A673 (cell line): Measurements from ENCODE around the gene RAPGEF5.

Experiments
- EZH2 ChIP-seq: fragments of 200-600 bp; sonication (generic); IDR thresholded peaks from 2 replicates; pipeline ENCODE4 v1.6.1; 2017; ENCODE audit warnings: borderline replicate concordance, low read depth, mild to moderate bottlenecking, mixed read lengths, antibody characterized with exemption, low read length; ENCODE audit not compliant: poor library complexity, severe bottlenecking
- TF ChIP-seq, protein P1 (sequence below): fragments of 300-800, 200-600 bp; sonication (generic); conservative IDR thresholded peaks from 2 replicates; pipeline ENCODE4 v1.5.1; 2017; ENCODE audit warnings: low read depth, mild to moderate bottlenecking, antibody characterized with exemption, low read length, moderate library complexity, mixed read lengths

GRCh38 chr7:22082886-22083703 is 273.9 kb downstream of the RAPGEF5 start:
- TF ChIP-seq, protein P1, sequence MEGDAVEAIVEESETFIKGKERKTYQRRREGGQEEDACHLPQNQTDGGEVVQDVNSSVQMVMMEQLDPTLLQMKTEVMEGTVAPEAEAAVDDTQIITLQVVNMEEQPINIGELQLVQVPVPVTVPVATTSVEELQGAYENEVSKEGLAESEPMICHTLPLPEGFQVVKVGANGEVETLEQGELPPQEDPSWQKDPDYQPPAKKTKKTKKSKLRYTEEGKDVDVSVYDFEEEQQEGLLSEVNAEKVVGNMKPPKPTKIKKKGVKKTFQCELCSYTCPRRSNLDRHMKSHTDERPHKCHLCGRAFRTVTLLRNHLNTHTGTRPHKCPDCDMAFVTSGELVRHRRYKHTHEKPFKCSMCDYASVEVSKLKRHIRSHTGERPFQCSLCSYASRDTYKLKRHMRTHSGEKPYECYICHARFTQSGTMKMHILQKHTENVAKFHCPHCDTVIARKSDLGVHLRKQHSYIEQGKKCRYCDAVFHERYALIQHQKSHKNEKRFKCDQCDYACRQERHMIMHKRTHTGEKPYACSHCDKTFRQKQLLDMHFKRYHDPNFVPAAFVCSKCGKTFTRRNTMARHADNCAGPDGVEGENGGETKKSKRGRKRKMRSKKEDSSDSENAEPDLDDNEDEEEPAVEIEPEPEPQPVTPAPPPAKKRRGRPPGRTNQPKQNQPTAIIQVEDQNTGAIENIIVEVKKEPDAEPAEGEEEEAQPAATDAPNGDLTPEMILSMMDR, result peak; percentile 99
- TF ChIP-seq EZH2, result no peak
